ENCODE measurements around the gene CD300H.

CD300H gene

DNA sequence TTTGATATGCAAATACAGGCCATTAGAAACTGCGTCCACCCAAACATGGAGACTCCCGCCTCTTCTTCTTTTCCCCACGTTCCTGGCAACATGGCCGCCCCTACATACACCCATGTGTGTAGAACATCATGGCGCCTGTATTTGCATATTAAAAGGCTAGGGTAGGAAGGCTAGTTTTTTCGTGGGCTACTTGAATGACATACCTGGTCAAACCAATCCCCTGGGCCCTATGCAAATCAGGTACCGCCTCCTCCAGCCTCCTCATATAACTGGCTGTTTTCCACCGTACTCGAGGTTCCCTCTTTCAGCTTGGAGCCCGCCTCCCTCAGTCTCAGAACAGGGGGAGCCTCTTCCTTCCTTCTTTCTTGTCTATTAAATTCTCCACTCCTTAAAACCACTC, 35.2 kb downstream of the CD300H start:
- H3K4me3 ChIP-seq (ENCODE audit: low read length): no peak overlapping the region

DNA sequence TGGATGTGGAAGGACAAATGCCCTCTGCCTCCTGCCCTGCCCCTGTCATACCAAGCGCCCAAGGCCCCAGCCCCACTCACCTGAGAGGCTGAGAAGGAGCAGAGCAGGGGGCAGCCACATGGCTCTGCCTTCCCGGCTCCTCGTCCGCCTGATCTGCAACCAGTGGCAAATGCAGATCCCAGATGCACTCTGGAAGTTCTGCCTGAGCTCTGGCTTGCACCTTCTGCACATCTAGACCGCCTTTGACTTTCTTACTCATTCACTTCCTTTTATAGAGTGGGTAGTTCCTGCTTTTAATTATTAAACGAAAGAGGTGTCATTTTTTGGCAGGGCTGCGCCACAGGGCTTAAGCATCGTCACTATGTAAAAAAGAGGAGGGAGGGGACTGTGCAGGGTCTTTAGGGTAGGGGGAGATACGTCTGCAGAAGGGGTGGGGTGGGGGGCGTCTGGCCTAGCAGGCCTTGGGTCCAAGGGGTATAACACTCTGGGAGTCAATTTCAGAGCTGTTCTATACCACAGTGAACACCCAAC, 36.0 kb downstream of the CD300H start, which contains the start of gene CD300LB:
Gene CD300LB, minus strand, starts transcription at position 245 of the 531 bp plus-strand sequence. Its CDS starts 125 bp downstream, at position 120.
- TF ChIP-seq ZNF274 (IDR thresholded peaks at IDR 0.05; ENCODE audit: low read depth, low read length): no peak
- no peak within 1 kb of the TSS for H3K4me3 ChIP-seq (ENCODE audit: low read length)

More for the DNA sequence above, 35.2 kb downstream of the CD300H start:
- TF ChIP-seq ZNF274 (IDR thresholded peaks at IDR 0.05; ENCODE audit: low read depth, low read length): no peak

DNA sequence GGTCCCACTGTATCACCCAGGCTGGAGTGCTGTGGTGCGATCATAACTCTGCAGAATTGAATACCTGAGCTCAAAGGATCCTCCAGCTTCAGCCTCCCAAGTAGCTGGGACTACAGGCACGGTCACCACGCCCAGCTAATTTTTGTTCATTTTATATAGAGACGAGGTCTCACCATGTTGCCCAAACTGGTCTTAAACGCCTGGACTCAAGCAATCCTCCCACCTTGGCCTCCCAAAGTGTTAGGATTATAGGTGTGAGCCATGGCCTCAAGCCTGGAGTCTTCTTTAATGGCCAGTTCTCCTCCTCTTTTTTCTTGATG, 36.5 kb downstream of the CD300H start:
- no peak overlapping the region for H3K4me3 ChIP-seq (ENCODE audit: low read length)
- no peak for TF ChIP-seq ZNF274 (IDR thresholded peaks at IDR 0.05; ENCODE audit: low read depth, low read length)

DNA sequence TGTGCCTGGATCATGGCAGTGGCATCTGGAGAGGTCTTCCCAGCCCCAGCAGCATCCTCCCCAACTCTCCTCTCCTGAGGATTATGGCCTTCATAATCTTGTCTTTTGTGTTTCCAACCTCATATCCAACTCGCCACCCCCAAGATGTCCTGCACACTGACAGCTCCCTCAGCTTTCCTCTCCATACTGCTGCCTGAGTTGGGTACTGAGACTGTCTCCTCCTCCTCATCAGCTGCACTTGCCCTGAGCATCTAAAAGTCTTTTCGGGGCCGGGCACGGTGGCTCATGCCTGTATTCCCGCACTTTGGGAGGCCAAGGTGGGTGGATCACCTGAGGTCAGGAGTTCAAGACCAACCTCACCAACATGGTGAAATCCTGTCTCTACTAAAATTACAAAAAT, 38.1 kb downstream of the CD300H start:
- TF ChIP-seq ZNF274 (IDR thresholded peaks at IDR 0.05; ENCODE audit: low read depth, low read length): no peak
- H3K4me3 ChIP-seq (ENCODE audit: low read length): no peak overlapping the region

DNA sequence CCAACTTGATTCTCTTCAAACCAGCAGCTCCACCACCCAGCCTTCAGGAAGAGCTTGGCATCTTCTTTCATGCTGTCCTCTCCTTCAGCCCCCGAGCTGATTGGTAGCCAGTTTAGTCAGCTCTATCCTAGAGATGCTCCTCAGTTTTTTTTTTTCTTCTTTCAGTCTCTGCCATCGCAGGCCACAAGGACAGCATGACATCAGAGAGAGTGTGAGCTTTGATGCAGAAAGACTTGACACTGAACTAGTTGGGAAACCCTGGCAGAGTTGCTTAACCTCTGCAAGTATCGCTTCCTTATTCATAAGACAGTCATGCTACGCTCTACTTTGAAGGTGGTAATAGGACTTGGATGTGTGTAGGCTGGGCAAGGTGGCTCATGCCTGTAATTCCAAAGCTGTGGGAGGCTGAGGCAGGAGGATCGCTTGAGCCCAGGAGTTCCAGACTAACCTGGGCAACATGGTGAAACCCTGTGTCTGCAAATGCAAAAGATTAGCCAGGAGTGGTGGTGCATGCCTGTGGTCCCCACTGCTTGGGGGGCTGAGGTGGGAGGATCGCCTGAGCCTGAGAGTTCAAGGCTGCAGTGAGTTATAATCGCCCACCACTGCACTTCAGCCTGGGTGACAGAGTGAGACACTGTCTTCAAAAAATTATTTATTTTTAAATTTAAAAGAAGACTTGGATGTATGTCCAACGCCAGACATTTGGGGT, 38.7 kb downstream of the CD300H start:
- no peak for TF ChIP-seq ZNF274 (IDR thresholded peaks at IDR 0.05; ENCODE audit: low read depth, low read length)
- no peak overlapping the region for H3K4me3 ChIP-seq (ENCODE audit: low read length)

DNA sequence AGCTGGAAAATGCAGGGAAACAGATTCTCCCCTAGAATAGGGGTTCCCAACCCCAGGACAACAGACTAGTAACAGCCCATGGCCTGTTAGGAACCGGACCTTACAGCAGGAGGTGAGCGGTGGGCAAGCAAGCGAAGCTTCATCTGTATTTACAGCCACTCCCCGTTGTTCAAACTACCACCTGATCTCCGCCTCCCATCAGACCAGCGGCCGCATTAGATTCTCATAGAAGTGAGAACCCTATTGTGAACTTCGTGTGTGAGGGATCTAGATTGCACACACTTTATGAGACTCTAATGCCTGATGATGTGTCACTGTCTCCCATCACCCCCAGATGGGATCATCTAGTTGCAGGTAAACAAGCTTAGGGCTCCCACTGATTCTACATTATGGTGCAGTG, 39.6 kb downstream of the CD300H start:
- TF ChIP-seq ZNF274 (IDR thresholded peaks at IDR 0.05; ENCODE audit: low read depth, low read length): no peak
- no peak overlapping the region for H3K4me3 ChIP-seq (ENCODE audit: low read length)

DNA sequence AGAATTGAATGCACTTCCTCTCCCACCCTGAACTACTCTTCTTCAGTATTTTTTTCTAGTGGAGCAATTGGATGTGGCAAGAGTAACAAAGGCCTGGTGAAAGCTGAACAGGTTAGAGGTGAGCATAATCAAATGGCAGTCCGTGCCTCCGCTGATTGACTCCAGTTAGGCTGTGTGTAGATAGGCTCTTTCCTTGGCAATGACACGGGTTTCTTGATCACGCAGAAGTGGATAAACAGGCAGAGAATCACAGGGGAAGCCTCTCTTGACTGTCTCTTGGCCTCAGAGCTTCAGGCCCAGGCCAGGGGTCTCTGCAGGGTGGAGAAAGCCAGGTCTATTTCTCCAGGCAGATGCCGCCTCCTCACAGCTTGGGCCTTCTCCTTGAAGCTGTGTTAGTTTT, 40.2 kb downstream of the CD300H start:
- no peak for TF ChIP-seq ZNF274 (IDR thresholded peaks at IDR 0.05; ENCODE audit: low read depth, low read length)
- H3K4me3 ChIP-seq (ENCODE audit: low read length): no peak overlapping the region

DNA sequence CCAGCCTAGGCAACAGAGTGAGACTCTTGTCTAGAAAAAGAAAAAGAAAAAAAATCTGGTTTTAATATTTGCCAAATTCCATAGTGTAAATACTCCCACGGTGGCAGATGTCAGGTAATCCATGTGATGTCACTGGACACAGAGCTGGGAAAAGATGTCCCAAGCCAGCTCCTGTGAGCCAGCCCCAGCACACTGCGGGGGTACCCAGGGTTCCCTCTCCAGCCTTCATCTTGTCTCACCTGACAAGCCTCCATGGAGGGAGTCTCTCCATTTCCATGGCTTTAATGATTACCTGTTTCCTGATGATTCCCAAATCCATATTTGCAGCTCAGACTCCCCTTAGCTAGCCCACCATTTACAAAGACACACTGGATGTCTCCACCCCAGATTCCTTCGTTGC, 40.6 kb downstream of the CD300H start:
- no peak overlapping the region for H3K4me3 ChIP-seq (ENCODE audit: low read length)
- TF ChIP-seq ZNF274 (IDR thresholded peaks at IDR 0.05; ENCODE audit: low read depth, low read length): no peak

DNA sequence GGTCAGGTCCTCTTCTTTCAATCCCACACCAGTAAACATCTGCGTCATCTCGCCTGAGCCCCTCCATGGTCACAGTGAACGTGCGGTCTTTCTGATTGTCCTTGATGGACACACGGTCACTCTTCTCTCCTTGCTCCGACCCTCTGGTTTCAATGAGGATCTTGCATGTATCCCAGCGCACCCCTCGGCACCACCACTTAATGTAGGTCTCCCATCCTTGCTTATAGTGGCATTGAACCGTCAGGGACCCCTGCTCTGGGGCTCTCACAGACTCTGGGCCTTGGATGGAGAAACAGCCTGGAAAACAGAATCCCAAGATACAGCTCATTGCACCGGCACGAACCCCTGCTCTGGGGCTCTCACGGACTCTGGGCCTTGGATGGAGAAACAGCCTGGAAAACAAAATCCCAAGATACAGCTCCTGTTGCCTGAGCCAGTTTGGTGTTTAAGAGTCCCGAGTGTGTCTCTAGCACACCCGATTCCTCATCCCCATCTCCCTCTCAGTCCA, 41.5 kb downstream of the CD300H start:
- TF ChIP-seq ZNF274 (IDR thresholded peaks at IDR 0.05; ENCODE audit: low read depth, low read length): no peak
- no peak overlapping the region for H3K4me3 ChIP-seq (ENCODE audit: low read length)

DNA sequence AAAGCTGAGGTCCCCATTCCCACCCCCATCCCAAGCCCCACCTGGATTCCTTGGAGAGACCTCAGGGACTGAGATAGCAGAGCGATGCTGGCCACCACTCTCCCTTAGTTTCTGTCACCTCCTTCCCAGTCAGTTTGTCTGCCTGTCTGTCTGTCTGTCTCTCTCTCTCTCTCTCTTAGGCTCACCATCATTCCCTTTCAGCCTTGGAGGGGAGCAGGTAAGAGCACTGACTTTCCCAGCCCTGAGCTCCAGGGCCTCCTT, 41.9 kb downstream of the CD300H start:
- H3K4me3 ChIP-seq (ENCODE audit: low read length): no peak overlapping the region
- no peak for TF ChIP-seq ZNF274 (IDR thresholded peaks at IDR 0.05; ENCODE audit: low read depth, low read length)

DNA sequence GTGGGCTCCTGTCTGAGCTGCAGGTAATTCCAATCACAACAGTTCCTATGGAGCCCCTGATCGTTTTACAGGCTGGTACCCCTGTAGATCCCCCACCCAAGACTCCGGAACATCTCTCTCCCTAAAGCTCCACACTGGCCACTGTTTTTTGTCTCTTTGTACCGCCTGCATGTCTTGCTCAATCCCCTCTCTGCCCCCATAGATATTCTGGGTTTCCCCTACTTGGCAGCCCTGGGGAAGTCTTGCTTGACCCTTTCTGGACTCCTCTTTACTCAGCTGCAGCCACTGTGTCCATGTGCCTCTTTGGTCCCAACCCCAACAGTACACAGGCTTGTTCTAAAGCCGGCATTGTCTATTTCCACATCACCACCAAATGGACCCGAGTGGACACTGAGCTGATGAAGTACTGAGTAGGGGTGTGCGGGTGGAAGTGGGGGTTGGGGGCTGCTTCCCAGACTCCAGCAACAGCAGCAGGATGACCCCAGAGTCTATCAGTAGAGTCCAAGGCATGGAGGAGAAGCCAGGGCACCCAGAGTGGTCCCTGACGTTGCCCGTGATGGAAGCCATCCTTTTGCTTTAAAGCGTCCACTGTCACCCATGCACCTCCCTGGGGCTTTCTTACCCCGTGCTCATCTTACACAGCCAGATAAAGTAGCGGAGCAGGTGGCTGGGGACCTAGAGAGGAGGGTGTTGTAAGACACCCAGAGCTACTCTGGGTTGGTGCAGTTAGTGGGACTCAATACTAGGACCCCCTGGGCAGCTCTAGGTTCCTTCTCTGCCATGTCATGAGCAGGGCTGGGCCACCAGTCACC, 42.5 kb downstream of the CD300H start:
- TF ChIP-seq ZNF274 (IDR thresholded peaks at IDR 0.05; ENCODE audit: low read depth, low read length): no peak
- no peak overlapping the region for H3K4me3 ChIP-seq (ENCODE audit: low read length)

DNA sequence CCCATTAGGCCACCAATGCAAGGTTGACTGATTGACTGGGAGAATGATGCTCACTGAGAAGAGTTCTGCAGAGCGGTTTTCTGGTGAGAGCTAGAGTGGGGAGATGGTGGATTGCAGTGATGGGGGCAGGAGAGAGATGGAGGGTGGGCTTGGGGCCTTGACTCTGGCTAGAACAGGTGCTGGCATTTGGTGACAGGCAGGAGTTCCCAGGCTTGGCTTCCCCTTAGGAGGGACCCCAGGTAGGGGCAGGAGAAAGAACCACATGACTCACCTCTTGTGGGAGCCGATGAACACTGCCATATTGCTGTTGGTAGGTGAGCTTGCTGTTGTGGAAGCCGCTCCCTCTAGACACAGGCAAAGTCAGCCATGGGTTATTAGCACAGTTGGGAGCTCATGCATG, 44.0 kb downstream of the CD300H start:
- no peak overlapping the region for H3K4me3 ChIP-seq (ENCODE audit: low read length)

DNA sequence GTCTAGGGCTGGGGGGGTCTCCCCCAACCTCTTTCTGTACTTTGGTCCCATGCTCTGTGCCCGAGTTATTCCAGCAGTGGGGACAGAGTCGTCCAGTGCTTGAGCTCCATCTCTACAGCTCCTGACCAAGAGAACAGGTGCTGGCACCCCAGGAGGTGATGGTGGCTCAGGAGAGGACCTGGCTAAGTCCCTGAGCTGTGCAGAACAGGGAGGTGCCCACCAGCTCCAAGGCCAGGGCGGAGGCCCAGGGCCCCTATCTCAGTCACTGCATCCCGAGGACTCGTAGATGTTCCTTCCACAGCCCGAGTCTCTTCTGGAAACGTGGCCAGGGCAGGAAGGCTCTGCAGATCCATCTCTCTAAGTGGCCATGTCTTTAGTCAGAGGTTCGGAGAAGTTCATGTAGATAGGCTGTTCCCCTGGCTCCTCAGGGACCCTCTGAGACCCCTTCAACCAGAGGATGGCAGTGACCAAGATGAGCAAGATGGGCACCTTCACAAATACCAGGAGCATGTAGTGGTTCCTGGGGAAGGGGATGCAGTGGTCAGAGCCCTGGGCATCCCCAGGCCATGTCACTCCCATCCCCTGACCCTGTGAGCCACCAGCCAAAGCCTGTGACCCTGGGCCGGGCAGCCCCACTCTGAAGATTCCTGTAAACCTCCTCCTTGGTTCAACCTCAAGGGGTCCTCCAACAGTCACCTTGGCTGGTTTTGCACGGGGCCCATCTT, 44.8 kb downstream of the CD300H start:
- H3K4me3 ChIP-seq (ENCODE audit: low read length): no peak overlapping the region
- TF ChIP-seq ZNF274 (IDR thresholded peaks at IDR 0.05; ENCODE audit: low read depth, low read length): no peak

More for the DNA sequence above, 44.0 kb downstream of the CD300H start:
- TF ChIP-seq ZNF274 (IDR thresholded peaks at IDR 0.05; ENCODE audit: low read depth, low read length): no peak

DNA sequence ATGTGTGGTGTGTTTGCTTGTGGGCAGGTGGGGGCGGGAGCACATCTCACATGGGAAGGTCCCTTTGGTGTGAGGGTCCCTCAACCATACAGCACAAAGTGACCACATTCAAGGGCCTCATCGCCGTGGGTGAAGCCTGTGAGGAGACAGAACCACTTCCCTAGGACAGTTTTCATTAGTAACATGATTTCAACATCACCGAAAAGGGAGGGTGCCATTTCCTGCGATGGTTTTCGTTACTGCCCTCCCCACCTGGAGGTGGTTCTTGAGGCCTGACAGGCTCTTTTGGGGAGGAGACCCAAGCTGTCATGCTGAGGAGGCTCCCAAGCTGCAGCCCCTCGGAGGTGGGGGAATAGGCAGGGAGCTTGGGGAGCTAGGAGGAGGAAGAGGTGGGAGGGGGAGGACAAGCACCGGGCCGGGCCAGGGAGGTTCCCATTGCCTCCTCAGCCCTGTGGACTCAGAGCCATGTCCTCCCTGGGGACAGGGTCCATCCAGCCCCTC, 45.6 kb downstream of the CD300H start:
- H3K4me3 ChIP-seq (ENCODE audit: low read length): no peak overlapping the region
- no peak for TF ChIP-seq ZNF274 (IDR thresholded peaks at IDR 0.05; ENCODE audit: low read depth, low read length)
